Mesendoderm (in vitro differentiated cells): ENCODE data around the gene ARHGAP42.
"Not testable (repeated sequence)": the region's sequence is repeated elsewhere in the genome, so short reads cannot be mapped to it uniquely, and the experiment has no call there.

Source experiments
- DNase-seq: peaks from one replicate; pipeline ENCODE4 v3.0.0; 2013
- H2AK5ac ChIP-seq: 2 replicates; pipeline ENCODE4 v1.6.1; 2013; ENCODE audit warnings: low read length, inconsistent platforms
- H2BK120ac ChIP-seq: 2 replicates; pipeline ENCODE4 v1.6.1; 2013; ENCODE audit warnings: low read depth, mild to moderate bottlenecking, low read length, moderate library complexity, mixed read lengths
- H2BK15ac ChIP-seq: replicated peaks from 2 replicates; pipeline ENCODE4 v1.6.1; 2013; ENCODE audit warnings: low read depth, mild to moderate bottlenecking, moderate library complexity
- H2BK5ac ChIP-seq: 2 replicates; pipeline ENCODE4 v1.6.1; 2013; ENCODE audit warnings: low read length, inconsistent platforms
- H3K18ac ChIP-seq: 2 replicates; pipeline ENCODE4 v1.6.1; 2013; ENCODE audit warnings: mild to moderate bottlenecking, low read length, mixed read lengths
- H3K23ac ChIP-seq: one replicate; pipeline ENCODE4 v1.6.1; 2013; ENCODE audit warnings: low read length
- H3K27ac ChIP-seq: 2 replicates; pipeline ENCODE4 v1.5.1; 2013; ENCODE audit warnings: low read depth, mild to moderate bottlenecking, inconsistent platforms, low read length, moderate library complexity
- H3K27me3 ChIP-seq: 2 replicates; pipeline ENCODE4 v1.6.1; 2013; ENCODE audit warnings: low read length, control low read depth, mild to moderate bottlenecking, inconsistent platforms; ENCODE audit not compliant: insufficient read depth, poor library complexity
- H3K36me3 ChIP-seq: 2 replicates; pipeline ENCODE4 v1.6.1; 2013; ENCODE audit warnings: low read length, inconsistent platforms; ENCODE audit not compliant: control insufficient read depth, insufficient read depth
- H3K4ac ChIP-seq: one replicate; pipeline ENCODE4 v1.6.1; 2013; ENCODE audit warnings: low read depth, mild to moderate bottlenecking, low read length, moderate library complexity
- H3K4me1 ChIP-seq: 2 replicates; pipeline ENCODE4 v1.6.1; 2013; ENCODE audit warnings: low read depth, low read length, inconsistent platforms; ENCODE audit not compliant: control insufficient read depth
- H3K4me2 ChIP-seq: 2 replicates; pipeline ENCODE4 v1.6.1; 2013; ENCODE audit warnings: low read length
- H3K4me3 ChIP-seq: 2 replicates; pipeline ENCODE4 v1.5.1; 2013; ENCODE audit warnings: mild to moderate bottlenecking, low read length
- H3K56ac ChIP-seq: one replicate; pipeline ENCODE4 v1.6.1; 2013; ENCODE audit warnings: low read length
- H3K79me1 ChIP-seq: 2 replicates; pipeline ENCODE4 v1.6.1; 2013; ENCODE audit warnings: low read length, inconsistent platforms
- H3K79me2 ChIP-seq: 2 replicates; pipeline ENCODE4 v1.6.1; 2013; ENCODE audit warnings: mild to moderate bottlenecking, low read length; ENCODE audit not compliant: control insufficient read depth, insufficient read depth
- H3K9ac ChIP-seq: 2 replicates; pipeline ENCODE4 v1.6.1; 2013; ENCODE audit warnings: low read length, inconsistent platforms
- H4K5ac ChIP-seq: one replicate; pipeline ENCODE4 v1.6.1; 2013; ENCODE audit warnings: low read length
- H4K8ac ChIP-seq: one replicate; pipeline ENCODE4 v1.6.1; 2013; ENCODE audit warnings: low read depth, mild to moderate bottlenecking, control low read depth, low read length, moderate library complexity
- WGBS: extraction: QIAGEN DNeasy Blood & Tissue Kit; methylation state at CpG from one replicate; pipeline ENCODE4 v1.1.7; 2013; ENCODE audit warnings: low lambda C conversion rate, missing lambda C conversion rate; ENCODE audit not compliant: insufficient coverage; ENCODE audit errors: extremely low coverage; 5-methylcytosine and 5-hydroxymethylcytosine counted together

The ARHGAP42 gene

DNA sequence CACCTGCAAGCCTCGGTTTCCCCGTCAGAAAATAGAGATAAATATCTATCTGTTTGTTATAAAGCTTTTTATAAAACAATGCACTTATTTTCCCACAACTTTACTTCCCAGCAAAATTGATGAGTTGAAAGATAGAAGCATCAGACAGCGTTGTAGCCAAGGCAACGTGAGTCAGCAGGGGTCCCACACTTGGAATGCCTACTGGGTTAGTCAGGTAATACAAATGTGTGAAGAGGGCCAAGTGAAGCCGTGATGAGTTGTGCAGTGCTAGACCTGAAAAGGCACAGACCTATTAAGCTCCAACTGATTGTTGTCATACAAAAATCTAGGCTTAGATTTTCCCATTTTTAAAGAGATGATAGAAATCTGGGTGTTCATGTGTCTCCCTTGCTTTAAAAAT lies 323.8 kb downstream of the ARHGAP42 start:
- Histone ChIP-seq H3K4me1 (no peaks in the 10 kb centered on the region), H2AK5ac (no peak overlapping the region), H3K4me3 (no peak overlapping the region), H4K5ac (no peak overlapping the region), H3K27me3 (no peaks in the 10 kb centered on the region), H4K8ac (no peak overlapping the region), H3K79me2 (no peaks in the 10 kb centered on the region), H3K4ac (no peak overlapping the region), H2BK5ac (no peak overlapping the region), H3K27ac (no peak overlapping the region), H3K18ac (no peak overlapping the region), H3K56ac (no peak overlapping the region), H3K4me2 (no peak overlapping the region), H3K9ac (no peak overlapping the region), H3K23ac (no peak overlapping the region), H3K79me1 (no peaks in the 10 kb centered on the region), H2BK120ac (no peak overlapping the region), H3K36me3 (no peaks in the 10 kb centered on the region), H2BK15ac (no peak overlapping the region)
- WGBS, result no CpG with 5 or more reads among the region's 5 CpGs
- DNase-seq, result peak; percentile 90

DNA sequence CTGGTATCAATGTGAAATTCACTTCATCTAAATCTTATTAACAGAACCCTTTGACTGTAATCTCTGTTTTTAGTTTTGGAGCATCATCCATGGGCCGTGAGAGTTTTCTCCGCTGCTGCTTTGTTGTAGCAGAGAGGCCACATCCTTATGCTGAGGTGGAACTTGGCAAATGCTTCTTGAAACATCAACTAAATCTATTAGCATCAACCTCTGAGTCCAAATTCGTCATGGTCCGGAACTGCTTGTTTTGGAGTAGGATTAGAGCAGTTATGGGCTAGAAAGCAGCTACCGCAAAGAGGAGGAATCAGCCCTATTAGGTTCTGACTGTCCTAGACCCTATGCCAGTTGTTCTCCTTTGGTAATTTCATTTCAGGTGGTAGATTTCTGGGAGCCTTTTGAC lies 324.8 kb downstream of the ARHGAP42 start:
- H3K23ac ChIP-seq, result no peak overlapping the region
- H2BK120ac ChIP-seq, result no peak overlapping the region
- DNase-seq, result no peak
- no peak overlapping the region for H3K9ac ChIP-seq
- H2AK5ac ChIP-seq, result no peak overlapping the region
- no peaks in the 10 kb centered on the region for H3K27me3 ChIP-seq
- no peak overlapping the region for H4K8ac ChIP-seq
- no peaks in the 10 kb centered on the region for H3K79me2 ChIP-seq
- no peak overlapping the region for H2BK15ac ChIP-seq
- H4K5ac ChIP-seq, result no peak overlapping the region
- H3K4me3 ChIP-seq, result no peak overlapping the region
- no peaks in the 10 kb centered on the region for H3K79me1 ChIP-seq
- H3K18ac ChIP-seq, result no peak overlapping the region
- no peak overlapping the region for H3K4ac ChIP-seq
- no peak overlapping the region for H3K27ac ChIP-seq
- no peaks in the 10 kb centered on the region for H3K4me1 ChIP-seq
- H3K36me3 ChIP-seq, result no peaks in the 10 kb centered on the region
- no peak overlapping the region for H2BK5ac ChIP-seq
- H3K4me2 ChIP-seq, result no peak overlapping the region
- no CpG with 5 or more reads among the region's 5 CpGs for WGBS
- H3K56ac ChIP-seq, result no peak overlapping the region

DNA sequence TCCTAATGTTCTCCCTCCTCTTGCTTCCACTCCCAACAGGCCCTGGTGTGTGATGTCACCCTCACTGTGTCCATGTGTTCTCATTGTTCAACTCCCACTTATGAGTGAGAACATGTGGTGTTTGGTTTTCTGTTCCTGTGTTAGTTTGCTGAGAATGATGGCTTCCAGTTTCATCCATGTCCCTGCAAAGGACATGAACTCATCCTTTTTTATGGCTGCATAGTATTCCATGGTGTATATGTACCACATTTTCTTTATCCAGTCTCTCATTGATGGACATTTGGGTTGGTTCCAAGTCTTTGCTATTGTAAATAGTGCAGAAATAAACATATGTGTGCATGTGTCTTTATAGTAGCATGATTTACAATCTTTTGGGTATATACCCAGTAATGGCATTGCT lies 326.6 kb downstream of the ARHGAP42 start:
- not testable (repeated sequence) for H3K27me3 ChIP-seq, H2AK5ac ChIP-seq, DNase-seq, H4K8ac ChIP-seq, H2BK120ac ChIP-seq, H3K36me3 ChIP-seq, H3K9ac ChIP-seq, H3K27ac ChIP-seq, H3K18ac ChIP-seq, H3K4me3 ChIP-seq, H2BK5ac ChIP-seq, H3K4me2 ChIP-seq, H3K56ac ChIP-seq, H3K79me2 ChIP-seq, H3K4ac ChIP-seq, H3K23ac ChIP-seq, H3K79me1 ChIP-seq, H4K5ac ChIP-seq, H2BK15ac ChIP-seq, H3K4me1 ChIP-seq

DNA sequence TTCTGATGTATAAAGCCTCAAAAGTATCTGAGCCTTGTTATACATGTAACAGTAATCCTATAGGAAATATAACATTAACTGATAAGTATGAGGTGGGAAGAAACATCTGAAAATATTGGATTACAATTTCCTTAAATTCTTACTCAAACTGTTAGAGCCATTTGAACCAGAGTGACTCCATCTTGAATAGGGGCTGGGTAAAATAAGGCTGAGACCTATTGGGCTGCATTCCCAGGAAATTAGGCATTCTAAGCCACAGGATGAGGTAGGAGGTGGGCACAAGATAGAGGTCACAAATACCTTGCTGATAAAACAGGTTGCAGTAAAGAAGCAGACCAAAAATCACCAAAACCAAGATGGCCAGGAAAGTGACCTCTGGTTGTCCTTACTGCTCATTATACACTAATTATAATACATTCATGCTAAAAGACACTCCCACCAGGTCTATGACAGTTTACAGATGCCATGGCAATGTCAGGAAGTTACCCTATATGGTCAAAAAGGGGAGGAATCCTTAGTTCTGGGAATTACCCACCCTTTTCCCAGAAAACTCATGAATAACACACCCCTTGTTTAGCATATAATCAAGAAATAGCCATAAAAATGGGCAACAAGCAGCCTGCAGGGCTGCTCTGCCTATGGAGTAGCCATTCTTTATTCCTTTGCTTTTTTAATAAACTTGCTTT lies 327.7 kb downstream of the ARHGAP42 start:
- Histone ChIP-seq H4K5ac (no peak overlapping the region), H3K18ac (no peak overlapping the region), H3K4me2 (no peak overlapping the region), H2BK15ac (no peak overlapping the region), H3K4me1 (no peaks in the 10 kb centered on the region), H3K79me1 (no peaks in the 10 kb centered on the region), H3K27me3 (no peaks in the 10 kb centered on the region), H4K8ac (no peak overlapping the region), H3K4ac (no peak overlapping the region), H3K79me2 (no peaks in the 10 kb centered on the region), H3K27ac (no peak overlapping the region), H2BK120ac (no peak overlapping the region), H3K23ac (no peak overlapping the region), H3K9ac (no peak overlapping the region), H3K56ac (no peak overlapping the region), H2BK5ac (no peak overlapping the region), H2AK5ac (no peak overlapping the region), H3K36me3 (no peaks in the 10 kb centered on the region), H3K4me3 (no peak overlapping the region)
- DNase-seq, result no peak

DNA sequence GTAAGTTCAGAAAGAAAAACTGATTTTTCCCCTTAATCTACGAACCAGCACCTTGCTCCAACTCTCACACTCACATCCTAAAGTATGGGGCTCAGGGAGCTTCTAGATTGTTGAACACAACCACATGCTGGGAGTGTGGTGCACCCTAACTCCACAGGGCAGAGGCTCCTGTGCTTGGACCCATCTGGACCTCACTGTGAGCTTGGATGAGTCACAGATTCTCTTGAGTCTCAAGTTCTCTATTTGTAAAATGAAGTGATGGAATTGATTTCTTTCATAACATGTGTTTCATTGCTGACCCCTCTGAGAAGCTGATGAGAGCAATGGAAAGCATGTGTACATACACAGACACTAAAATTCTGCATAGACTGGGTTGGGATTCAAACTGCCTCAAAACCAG lies 332.8 kb downstream of the ARHGAP42 start:
- Histone ChIP-seq H3K4me1 (no peaks in the 10 kb centered on the region), H3K4me3 (no peak overlapping the region), H3K27me3 (no peaks in the 10 kb centered on the region), H3K9ac (no peak overlapping the region), H3K4me2 (no peak overlapping the region), H2BK5ac (no peak overlapping the region), H4K5ac (no peak overlapping the region), H3K27ac (no peak overlapping the region), H4K8ac (no peak overlapping the region), H3K36me3 (no peaks in the 10 kb centered on the region), H2BK15ac (no peak overlapping the region), H3K4ac (no peak overlapping the region), H3K79me1 (no peaks in the 10 kb centered on the region), H3K18ac (no peak overlapping the region), H3K79me2 (no peaks in the 10 kb centered on the region), H3K56ac (no peak overlapping the region), H2AK5ac (no peak overlapping the region), H2BK120ac (no peak overlapping the region), H3K23ac (no peak overlapping the region)
- no peak for DNase-seq
- no CpG with 5 or more reads among the region's 1 CpG for WGBS

DNA sequence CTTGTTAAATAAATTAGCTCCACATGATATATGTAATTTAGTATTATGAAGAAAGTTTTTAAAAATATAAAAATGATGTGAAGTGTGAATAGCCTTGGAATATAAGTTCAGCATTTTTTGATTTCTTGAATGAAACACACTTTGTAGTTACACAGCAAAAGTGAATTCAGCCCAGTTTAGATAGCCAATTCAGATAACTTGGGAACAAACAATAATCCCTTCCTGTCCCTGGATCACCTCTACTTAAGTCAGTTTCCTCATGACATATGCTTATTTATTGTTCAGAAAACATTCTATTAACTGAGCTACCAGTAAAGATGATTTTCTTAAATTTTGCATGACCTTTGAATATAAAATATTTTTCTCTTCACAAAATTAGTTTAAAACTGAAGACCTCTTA lies 335.2 kb downstream of the ARHGAP42 start:
- no peak overlapping the region for H2BK120ac ChIP-seq
- no peaks in the 10 kb centered on the region for H3K27me3 ChIP-seq
- no peak overlapping the region for H3K23ac ChIP-seq
- no peak overlapping the region for H3K4ac ChIP-seq
- no peak overlapping the region for H3K4me3 ChIP-seq
- H3K4me2 ChIP-seq, result no peak overlapping the region
- H2BK15ac ChIP-seq, result no peak overlapping the region
- H2BK5ac ChIP-seq, result no peak overlapping the region
- no peaks in the 10 kb centered on the region for H3K4me1 ChIP-seq
- H3K27ac ChIP-seq, result no peak overlapping the region
- no peaks in the 10 kb centered on the region for H3K79me1 ChIP-seq
- no peak overlapping the region for H3K18ac ChIP-seq
- H3K9ac ChIP-seq, result no peak overlapping the region
- no peak overlapping the region for H4K8ac ChIP-seq
- no peak for DNase-seq
- H3K36me3 ChIP-seq, result no peaks in the 10 kb centered on the region
- no peaks in the 10 kb centered on the region for H3K79me2 ChIP-seq
- H2AK5ac ChIP-seq, result no peak overlapping the region
- no peak overlapping the region for H3K56ac ChIP-seq
- H4K5ac ChIP-seq, result no peak overlapping the region
